Endothelial cell of umbilical vein (primary cell): ENCODE measurements around the gene CBFA2T3. TPM values are rescaled to one million over a fixed set of nuclear protein-coding genes. Genes with fewer than 3 reads are reported as not detected.

Experiments
- BruUV-seq: library from RNA; stranded (reverse); fragments of 400-500 nt; replicated peaks from 2 replicates; lab custom pipeline; 2021; lab: Mats Ljungman, UMichigan
- CTCF ChIA-PET: fragments of 300-600, 350-600 bp; sonication (Branson Sonifier 250); formaldehyde crosslinking; loops from one replicate; lab custom pipeline; 2021; ENCODE audit warnings: antibody characterized with exemption, inconsistent platforms; lab: Charles Lee
- POLR2A ChIA-PET: fragments of 300-600, 350-600 bp; sonication (Branson Sonifier 250); formaldehyde crosslinking; loops from one replicate; lab custom pipeline; 2021; ENCODE audit warnings: antibody characterized with exemption, inconsistent platforms; lab: Charles Lee
- DNase-seq: peaks from one replicate; pipeline ENCODE4 v3.0.0-alpha.2; 2011; ENCODE audit warnings: low read depth, low spot score
- FAIRE-seq: peaks from 2 replicates; lab custom pipeline; 2011; peaks lifted over from hg19 to GRCh38; lab: Jason Lieb, UNC
- H2AFZ ChIP-seq: 2 replicates; pipeline ENCODE4 v1.6.0; 2012; ENCODE audit warnings: low read depth, low read length, control low read depth, inconsistent platforms
- H3K27ac ChIP-seq: 2 replicates; pipeline ENCODE4 v1.5.1; 2011; ENCODE audit warnings: low read depth, mild to moderate bottlenecking, control low read depth, low read length, moderate library complexity; ENCODE audit not compliant: insufficient read depth
- H3K27me3 ChIP-seq, 2 experiments: 2 replicates each; pipeline versions ENCODE4 v1.6.0 to v1.6.1; 2011; ENCODE audit warnings: low read length in 2 of 2, mixed read lengths in 1 of 2; ENCODE audit not compliant: control insufficient read depth in 2 of 2, insufficient read depth in 2 of 2
- H3K36me3 ChIP-seq, 2 experiments: 2 replicates in 1 of 2; 3 replicates in 1 of 2; pipeline ENCODE4 v1.5.1; 2011; ENCODE audit warnings: low read length in 2 of 2, mild to moderate bottlenecking in 1 of 2, moderate library complexity in 1 of 2; ENCODE audit not compliant: control insufficient read depth in 2 of 2, insufficient read depth in 2 of 2; ENCODE audit errors: extremely low read depth in 1 of 2
- H3K4me1 ChIP-seq: 3 replicates; pipeline ENCODE4 v1.5.1; 2011; ENCODE audit warnings: mild to moderate bottlenecking, low read length; ENCODE audit not compliant: control insufficient read depth, insufficient read depth; ENCODE audit errors: extremely low read depth
- H3K4me2 ChIP-seq: 2 replicates; pipeline ENCODE4 v1.6.1; 2011; ENCODE audit warnings: low read length, control low read depth, mixed read lengths; ENCODE audit not compliant: insufficient read depth
- H3K4me3 ChIP-seq, 3 experiments: fragments of 200-600 bp in 1 of 3; sonication (generic), shearing (Covaris generic) in 1 of 3; replicated peaks in 1 of 3; 2 replicates each; pipeline ENCODE4 v1.5.1; 2011 to 2016; ENCODE audit warnings: control low read depth in 3 of 3, low read length in 3 of 3, mild to moderate bottlenecking in 2 of 3, inconsistent platforms in 1 of 3, low read depth in 1 of 3, moderate library complexity in 1 of 3; ENCODE audit not compliant: insufficient read depth in 1 of 3
- H3K79me2 ChIP-seq: 2 replicates; pipeline ENCODE4 v1.6.0; 2012; ENCODE audit warnings: low read length, inconsistent platforms; ENCODE audit not compliant: control insufficient read depth, insufficient read depth
- H3K9ac ChIP-seq: replicated peaks from 2 replicates; pipeline ENCODE3; 2011; ENCODE audit warnings: low read length, control low read depth; ENCODE audit not compliant: insufficient read depth; ENCODE audit errors: extremely low read depth
- H3K9me1 ChIP-seq: replicated peaks from 3 replicates; pipeline ENCODE4 v1.6.0; 2011; ENCODE audit warnings: mild to moderate bottlenecking, low read length; ENCODE audit not compliant: control insufficient read depth, insufficient read depth; ENCODE audit errors: extremely low read depth
- H3K9me3 ChIP-seq: replicated peaks from 2 replicates; pipeline ENCODE4 v1.5.1; 2012; ENCODE audit warnings: low read length, inconsistent platforms; ENCODE audit not compliant: control insufficient read depth, insufficient read depth
- H4K20me1 ChIP-seq: replicated peaks from 2 replicates; pipeline ENCODE3; 2011; ENCODE audit warnings: mild to moderate bottlenecking, low read length; ENCODE audit not compliant: control insufficient read depth, insufficient read depth; ENCODE audit errors: extremely low read depth
- EZH2 ChIP-seq: IDR thresholded peaks from 2 replicates; pipeline ENCODE4 v1.6.1; 2012; ENCODE audit warnings: borderline replicate concordance, low read depth, mild to moderate bottlenecking, moderate library complexity, low read length, inconsistent platforms; ENCODE audit not compliant: severe bottlenecking
- FOS ChIP-seq: IDR thresholded peaks from 2 replicates; pipeline ENCODE4 v1.6.1; 2011; ENCODE audit warnings: mild to moderate bottlenecking, low read length, moderate library complexity, borderline replicate concordance; ENCODE audit not compliant: insufficient read depth
- GATA2 ChIP-seq: IDR thresholded peaks from 2 replicates; pipeline ENCODE4 v1.7.0; 2011; ENCODE audit warnings: low read depth, mild to moderate bottlenecking, moderate library complexity, mixed read lengths, low read length; ENCODE audit not compliant: insufficient read length, insufficient read depth
- JUN ChIP-seq: IDR thresholded peaks from 2 replicates; pipeline ENCODE4 v1.6.1; 2011; ENCODE audit warnings: borderline replicate concordance, low read depth; ENCODE audit not compliant: insufficient read length, insufficient read depth
- MYC ChIP-seq: IDR thresholded peaks from one replicate; pipeline ENCODE4 v1.6.1; 2011; ENCODE audit warnings: mild to moderate bottlenecking, low read depth, low read length
- POLR2A ChIP-seq: IDR thresholded peaks from 2 replicates; pipeline ENCODE4 v1.6.1; 2012; ENCODE audit warnings: low read depth, mild to moderate bottlenecking, control low read depth, low read length
- POLR2AphosphoS5 ChIP-seq: IDR thresholded peaks from 2 replicates; pipeline ENCODE4 v1.6.1; 2012; ENCODE audit warnings: low read depth, mild to moderate bottlenecking, control low read depth, low read length, moderate library complexity; ENCODE audit not compliant: insufficient read depth
- dilution Hi-C: fragments of 300-500 bp; cut with MboI; formaldehyde crosslinking; loops from one replicate; pipeline ENCODE4 v1.15.0; 2019; ENCODE audit warnings: low sequenced_read_pairs; ENCODE audit not compliant: extremely low pct_ligation_motif_present
- intact Hi-C: fragments of 100-400 bp; cut with micrococcal nuclease; formaldehyde crosslinking; loops from one replicate; pipeline ENCODE4 v1.10.0; 2022
- polyA plus RNA-seq, 4 experiments: library from polyadenylated mRNA; depleted of rRNA in 3 of 4; stranded (reverse) in 3 of 4; unstranded in 1 of 4; fragments of >200 nt; gene quantifications; 2 replicates each; pipeline versions ENCODE4 v1.2.1 to v1.2.3, GENCODE V29; 2011 to 2012; ENCODE audit warnings: missing spikeins in 1 of 4
- total RNA-seq: library from RNA; stranded (reverse); gene quantifications from 2 replicates; pipeline ENCODE4 v1.2.3, GENCODE V29; 2021
- TF ChIP-seq, protein P1 (sequence below), 2 donors: IDR thresholded peaks; 1 replicate in 1 of 2; 2 replicates in 1 of 2; pipeline ENCODE4 v1.5.1; 2011; ENCODE audit warnings: low read length in 2 of 2, mild to moderate bottlenecking in 2 of 2, moderate library complexity in 2 of 2, control low read depth in 1 of 2, inconsistent platforms in 1 of 2, low read depth in 1 of 2; ENCODE audit not compliant: insufficient read depth in 1 of 2; ENCODE audit errors: extremely low read depth in 1 of 2
- TF ChIP-seq, protein P2 (sequence below): IDR thresholded peaks from 2 replicates; pipeline ENCODE4 v1.6.1; 2011; ENCODE audit not compliant: insufficient read depth, insufficient read length

CBFA2T3 gene
- total and polyA plus RNA-seq, 2 donors (not counting 3 experiments of a cell fraction or from before 2014, with no cell fraction given), result not detected

DNA sequence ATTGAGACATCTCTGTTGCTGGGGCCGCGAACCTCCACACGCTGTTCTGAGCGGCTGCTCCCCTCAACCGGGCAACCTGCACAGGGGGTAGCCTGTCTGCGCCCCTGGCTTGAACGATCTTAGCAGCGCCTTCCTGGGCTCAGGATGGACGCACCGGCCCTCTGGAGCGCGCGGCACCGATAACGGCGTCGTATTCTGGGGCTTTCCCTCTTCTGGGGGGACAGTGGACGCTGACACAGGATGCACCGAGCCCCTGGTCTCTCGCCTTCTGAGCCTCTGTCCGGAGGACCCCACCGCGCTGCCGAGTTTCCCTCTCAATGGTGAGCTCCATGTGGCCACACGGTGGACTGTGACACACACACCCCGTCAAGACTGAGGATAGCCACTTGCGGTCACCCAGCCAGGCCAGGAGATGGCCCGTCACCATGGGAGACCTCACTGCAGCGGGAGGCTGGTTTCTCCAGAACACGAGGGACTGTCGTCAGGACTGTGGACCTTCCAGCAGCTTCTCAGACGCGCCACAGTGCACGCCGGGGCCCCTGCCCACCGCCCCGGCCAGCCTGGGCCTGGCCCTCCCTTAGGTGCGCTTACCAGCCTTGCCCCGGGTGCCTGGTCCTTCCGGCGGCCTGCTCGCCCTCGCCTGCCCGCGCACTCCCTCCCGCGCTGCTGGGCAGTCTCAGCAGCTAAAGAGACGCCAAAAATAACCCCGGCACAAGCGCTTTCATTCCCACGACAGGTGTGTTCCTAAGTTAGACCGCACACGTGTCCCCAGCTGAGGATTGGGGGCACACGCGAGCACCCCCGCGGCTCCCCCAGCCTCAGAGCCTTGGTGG lies 80.6 kb downstream of the CBFA2T3 start:
- Histone ChIP-seq H3K79me2 (no peaks in the 10 kb centered on the region), H3K9me1 (no peaks in the 10 kb centered on the region), H3K36me3 (no peaks in the 10 kb centered on the region), H3K4me2 (no peak overlapping the region), H3K4me3 (no peak overlapping the region), H3K4me1 (no peaks in the 10 kb centered on the region), H3K27me3 (no peaks in the 10 kb centered on the region), H3K9ac (no peak overlapping the region), H3K27ac (no peak overlapping the region), H2AFZ (no peak overlapping the region), H4K20me1 (no peaks in the 10 kb centered on the region), H3K9me3 (no peaks in the 10 kb centered on the region)
- no peak for DNase-seq
- dilution Hi-C loops, result no loop called here
- FAIRE-seq, result no peak
- POLR2A ChIA-PET, result no interaction called here
- no TSS peak for BruUV-seq
- intact Hi-C loops, result no loop called here
- CTCF ChIA-PET, result no interaction called here
- TF ChIP-seq GATA2, result no peak
- no peak for TF ChIP-seq JUN
- TF ChIP-seq, protein P1, sequence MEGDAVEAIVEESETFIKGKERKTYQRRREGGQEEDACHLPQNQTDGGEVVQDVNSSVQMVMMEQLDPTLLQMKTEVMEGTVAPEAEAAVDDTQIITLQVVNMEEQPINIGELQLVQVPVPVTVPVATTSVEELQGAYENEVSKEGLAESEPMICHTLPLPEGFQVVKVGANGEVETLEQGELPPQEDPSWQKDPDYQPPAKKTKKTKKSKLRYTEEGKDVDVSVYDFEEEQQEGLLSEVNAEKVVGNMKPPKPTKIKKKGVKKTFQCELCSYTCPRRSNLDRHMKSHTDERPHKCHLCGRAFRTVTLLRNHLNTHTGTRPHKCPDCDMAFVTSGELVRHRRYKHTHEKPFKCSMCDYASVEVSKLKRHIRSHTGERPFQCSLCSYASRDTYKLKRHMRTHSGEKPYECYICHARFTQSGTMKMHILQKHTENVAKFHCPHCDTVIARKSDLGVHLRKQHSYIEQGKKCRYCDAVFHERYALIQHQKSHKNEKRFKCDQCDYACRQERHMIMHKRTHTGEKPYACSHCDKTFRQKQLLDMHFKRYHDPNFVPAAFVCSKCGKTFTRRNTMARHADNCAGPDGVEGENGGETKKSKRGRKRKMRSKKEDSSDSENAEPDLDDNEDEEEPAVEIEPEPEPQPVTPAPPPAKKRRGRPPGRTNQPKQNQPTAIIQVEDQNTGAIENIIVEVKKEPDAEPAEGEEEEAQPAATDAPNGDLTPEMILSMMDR (IDR thresholded peaks at IDR 0.05; ENCODE audit: extremely low read depth in 1 of 2, insufficient read depth in 1 of 2, low read depth in 1 of 2, low read length in 2 of 2), result no peak
- TF ChIP-seq MYC, result no peak
- TF ChIP-seq POLR2A, result no peak

DNA sequence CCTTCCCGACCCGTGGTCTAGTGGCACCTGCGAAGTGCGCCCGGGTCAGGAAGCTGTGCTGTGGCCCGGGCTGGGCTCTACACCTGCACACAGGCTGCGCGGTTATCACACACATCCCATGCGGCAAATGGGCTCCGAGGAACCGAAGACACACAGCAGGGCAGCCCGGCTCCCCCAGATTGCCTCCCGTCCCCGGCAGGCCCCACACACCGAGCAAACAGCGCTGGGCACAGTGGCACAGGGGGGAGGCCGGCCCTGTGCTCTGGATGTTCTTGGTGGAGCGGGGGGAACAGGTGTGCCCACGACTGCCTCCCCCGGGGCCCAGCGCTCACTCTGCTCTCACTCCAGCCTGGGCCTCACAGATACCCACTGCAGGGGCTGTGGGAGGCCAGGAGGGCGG lies 81.7 kb downstream of the CBFA2T3 start:
- dilution Hi-C loops (no loop called here), intact Hi-C loops (no loop called here)
- FAIRE-seq (no peak), DNase-seq (no peak)
- Histone ChIP-seq H3K27ac (no peak overlapping the region), H3K79me2 (no peaks in the 10 kb centered on the region), H3K27me3 (no peaks in the 10 kb centered on the region), H3K36me3 (no peaks in the 10 kb centered on the region), H4K20me1 (no peaks in the 10 kb centered on the region), H3K9ac (no peak overlapping the region), H3K9me1 (no peaks in the 10 kb centered on the region), H3K4me2 (no peak overlapping the region), H3K4me1 (no peaks in the 10 kb centered on the region), H2AFZ (no peak overlapping the region), H3K4me3 (no peak overlapping the region), H3K9me3 (no peaks in the 10 kb centered on the region)
- POLR2A ChIA-PET, result no interaction called here
- CTCF ChIA-PET, result no interaction called here
- TF ChIP-seq, protein P1 (IDR thresholded peaks at IDR 0.05; ENCODE audit: extremely low read depth in 1 of 2, insufficient read depth in 1 of 2, low read depth in 1 of 2, low read length in 2 of 2), result no peak
- TF ChIP-seq POLR2AphosphoS5 (no peak), JUN (no peak), MYC (no peak), GATA2 (no peak), POLR2A (no peak), EZH2 (no peak), FOS (no peak)
- TF ChIP-seq, protein P2, sequence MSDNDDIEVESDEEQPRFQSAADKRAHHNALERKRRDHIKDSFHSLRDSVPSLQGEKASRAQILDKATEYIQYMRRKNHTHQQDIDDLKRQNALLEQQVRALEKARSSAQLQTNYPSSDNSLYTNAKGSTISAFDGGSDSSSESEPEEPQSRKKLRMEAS, result no peak
- BruUV-seq, result no TSS peak
